Measurements from ENCODE around the gene CPZ. TPM values are rescaled to one million over a fixed set of nuclear protein-coding genes. Genes with fewer than 3 reads are reported as not detected.

CPZ gene
- total and polyA plus RNA-seq, 2 experiments from 2014 or later = 24.6 to 37.3 TPM

DNA sequence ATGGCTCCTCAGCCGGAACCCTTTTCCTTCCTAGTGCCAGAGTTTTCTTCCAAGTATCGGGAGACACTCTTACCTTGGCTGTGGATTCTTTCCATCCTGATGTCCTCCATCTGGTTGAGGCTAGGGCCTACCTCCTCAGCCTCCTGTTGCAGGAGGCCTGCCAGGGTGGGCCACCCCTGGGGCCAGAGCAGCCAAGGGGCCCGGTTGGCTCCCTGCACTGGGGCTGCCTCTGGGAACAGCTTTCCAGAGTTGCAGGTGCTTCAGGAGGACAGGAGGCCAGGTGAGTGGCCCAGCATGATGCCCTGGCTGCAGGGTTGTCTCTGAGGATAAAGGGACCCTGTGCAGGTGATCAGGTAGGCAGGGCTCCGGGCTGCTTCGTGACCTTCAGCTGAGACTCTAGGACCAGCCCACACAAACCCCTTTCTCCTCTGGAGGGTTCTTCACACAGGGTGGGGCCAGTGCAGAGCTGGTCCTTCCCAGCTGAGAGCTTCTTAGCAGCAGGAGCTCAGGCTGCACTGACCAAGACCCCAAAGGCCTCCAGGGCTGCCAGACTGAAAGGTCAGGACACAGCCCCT is 17.7 kb upstream of the CPZ start:
- H3K4me1 ChIP-seq (ENCODE audit: insufficient read depth) = peaks cover 14% of the 10 kb centered on the region; the same call in 1 of the 2 replicates
- H3F3A ChIP-seq (replicated peaks; ENCODE audit: low read depth) = 0 out of 2 replicates have a peak, but pooled peaks cover 2% of the 10 kb centered on the region
- H3K36me3 Mint-ChIP-seq (ENCODE audit: low read depth) = no peaks in the 10 kb centered on the region
- no peaks in the 10 kb centered on the region for H3K9me3 Mint-ChIP-seq
- H3K36me3 ChIP-seq (ENCODE audit: insufficient read depth) = no peaks in the 10 kb centered on the region
- H2AFZ ChIP-seq = no peak overlapping the region
- H3K9me2 ChIP-seq (ENCODE audit: insufficient read depth) = no peaks in the 10 kb centered on the region
- H3K27ac Mint-ChIP-seq = no peak overlapping the region
- no peak for ATAC-seq
- no peak overlapping the region for H3K27ac ChIP-seq (ENCODE audit: low read depth)
- no peak overlapping the region for H3K4me3 Mint-ChIP-seq
- H3K4me2 ChIP-seq = no peak overlapping the region
- H3K4me3 ChIP-seq = no peak overlapping the region
- no peak for DNase-seq (ENCODE audit: low spot score)
- peaks cover 34% of the 10 kb centered on the region for H3K4me1 Mint-ChIP-seq
- H3K27me3 Mint-ChIP-seq (ENCODE audit: insufficient read depth, low read depth, poor library complexity) = peaks cover 16% of the 10 kb centered on the region
- no peak for TF ChIP-seq NANOG (IDR thresholded peaks at IDR 0.05; ENCODE audit: borderline replicate concordance)
- TF ChIP-seq STAT1 (IDR thresholded peaks at IDR 0.05; ENCODE audit: unreplicated experiment) = no peak
- TF ChIP-seq POLR2AphosphoS5 (IDR thresholded peaks at IDR 0.05; ENCODE audit: low read depth) = no peak
- no peak for TF ChIP-seq ZNF331 (CRISPR knock-in tag; IDR thresholded peaks at IDR 0.05; ENCODE audit: low read depth)
- TF ChIP-seq ZNF114 (CRISPR knock-in tag; IDR thresholded peaks at IDR 0.05) = no peak
- TF ChIP-seq, protein P1, sequence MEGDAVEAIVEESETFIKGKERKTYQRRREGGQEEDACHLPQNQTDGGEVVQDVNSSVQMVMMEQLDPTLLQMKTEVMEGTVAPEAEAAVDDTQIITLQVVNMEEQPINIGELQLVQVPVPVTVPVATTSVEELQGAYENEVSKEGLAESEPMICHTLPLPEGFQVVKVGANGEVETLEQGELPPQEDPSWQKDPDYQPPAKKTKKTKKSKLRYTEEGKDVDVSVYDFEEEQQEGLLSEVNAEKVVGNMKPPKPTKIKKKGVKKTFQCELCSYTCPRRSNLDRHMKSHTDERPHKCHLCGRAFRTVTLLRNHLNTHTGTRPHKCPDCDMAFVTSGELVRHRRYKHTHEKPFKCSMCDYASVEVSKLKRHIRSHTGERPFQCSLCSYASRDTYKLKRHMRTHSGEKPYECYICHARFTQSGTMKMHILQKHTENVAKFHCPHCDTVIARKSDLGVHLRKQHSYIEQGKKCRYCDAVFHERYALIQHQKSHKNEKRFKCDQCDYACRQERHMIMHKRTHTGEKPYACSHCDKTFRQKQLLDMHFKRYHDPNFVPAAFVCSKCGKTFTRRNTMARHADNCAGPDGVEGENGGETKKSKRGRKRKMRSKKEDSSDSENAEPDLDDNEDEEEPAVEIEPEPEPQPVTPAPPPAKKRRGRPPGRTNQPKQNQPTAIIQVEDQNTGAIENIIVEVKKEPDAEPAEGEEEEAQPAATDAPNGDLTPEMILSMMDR (conservative IDR thresholded peaks at IDR 0.05; ENCODE audit: low read depth in 2 of 2) = no peak
- TF ChIP-seq EZH2phosphoT487 (IDR thresholded peaks at IDR 0.05; ENCODE audit: unreplicated experiment) = no peak
- no peak for TF ChIP-seq CREB1 (CRISPR knock-in tag; IDR thresholded peaks at IDR 0.05; ENCODE audit: low read depth)
- TF ChIP-seq, protein P2, sequence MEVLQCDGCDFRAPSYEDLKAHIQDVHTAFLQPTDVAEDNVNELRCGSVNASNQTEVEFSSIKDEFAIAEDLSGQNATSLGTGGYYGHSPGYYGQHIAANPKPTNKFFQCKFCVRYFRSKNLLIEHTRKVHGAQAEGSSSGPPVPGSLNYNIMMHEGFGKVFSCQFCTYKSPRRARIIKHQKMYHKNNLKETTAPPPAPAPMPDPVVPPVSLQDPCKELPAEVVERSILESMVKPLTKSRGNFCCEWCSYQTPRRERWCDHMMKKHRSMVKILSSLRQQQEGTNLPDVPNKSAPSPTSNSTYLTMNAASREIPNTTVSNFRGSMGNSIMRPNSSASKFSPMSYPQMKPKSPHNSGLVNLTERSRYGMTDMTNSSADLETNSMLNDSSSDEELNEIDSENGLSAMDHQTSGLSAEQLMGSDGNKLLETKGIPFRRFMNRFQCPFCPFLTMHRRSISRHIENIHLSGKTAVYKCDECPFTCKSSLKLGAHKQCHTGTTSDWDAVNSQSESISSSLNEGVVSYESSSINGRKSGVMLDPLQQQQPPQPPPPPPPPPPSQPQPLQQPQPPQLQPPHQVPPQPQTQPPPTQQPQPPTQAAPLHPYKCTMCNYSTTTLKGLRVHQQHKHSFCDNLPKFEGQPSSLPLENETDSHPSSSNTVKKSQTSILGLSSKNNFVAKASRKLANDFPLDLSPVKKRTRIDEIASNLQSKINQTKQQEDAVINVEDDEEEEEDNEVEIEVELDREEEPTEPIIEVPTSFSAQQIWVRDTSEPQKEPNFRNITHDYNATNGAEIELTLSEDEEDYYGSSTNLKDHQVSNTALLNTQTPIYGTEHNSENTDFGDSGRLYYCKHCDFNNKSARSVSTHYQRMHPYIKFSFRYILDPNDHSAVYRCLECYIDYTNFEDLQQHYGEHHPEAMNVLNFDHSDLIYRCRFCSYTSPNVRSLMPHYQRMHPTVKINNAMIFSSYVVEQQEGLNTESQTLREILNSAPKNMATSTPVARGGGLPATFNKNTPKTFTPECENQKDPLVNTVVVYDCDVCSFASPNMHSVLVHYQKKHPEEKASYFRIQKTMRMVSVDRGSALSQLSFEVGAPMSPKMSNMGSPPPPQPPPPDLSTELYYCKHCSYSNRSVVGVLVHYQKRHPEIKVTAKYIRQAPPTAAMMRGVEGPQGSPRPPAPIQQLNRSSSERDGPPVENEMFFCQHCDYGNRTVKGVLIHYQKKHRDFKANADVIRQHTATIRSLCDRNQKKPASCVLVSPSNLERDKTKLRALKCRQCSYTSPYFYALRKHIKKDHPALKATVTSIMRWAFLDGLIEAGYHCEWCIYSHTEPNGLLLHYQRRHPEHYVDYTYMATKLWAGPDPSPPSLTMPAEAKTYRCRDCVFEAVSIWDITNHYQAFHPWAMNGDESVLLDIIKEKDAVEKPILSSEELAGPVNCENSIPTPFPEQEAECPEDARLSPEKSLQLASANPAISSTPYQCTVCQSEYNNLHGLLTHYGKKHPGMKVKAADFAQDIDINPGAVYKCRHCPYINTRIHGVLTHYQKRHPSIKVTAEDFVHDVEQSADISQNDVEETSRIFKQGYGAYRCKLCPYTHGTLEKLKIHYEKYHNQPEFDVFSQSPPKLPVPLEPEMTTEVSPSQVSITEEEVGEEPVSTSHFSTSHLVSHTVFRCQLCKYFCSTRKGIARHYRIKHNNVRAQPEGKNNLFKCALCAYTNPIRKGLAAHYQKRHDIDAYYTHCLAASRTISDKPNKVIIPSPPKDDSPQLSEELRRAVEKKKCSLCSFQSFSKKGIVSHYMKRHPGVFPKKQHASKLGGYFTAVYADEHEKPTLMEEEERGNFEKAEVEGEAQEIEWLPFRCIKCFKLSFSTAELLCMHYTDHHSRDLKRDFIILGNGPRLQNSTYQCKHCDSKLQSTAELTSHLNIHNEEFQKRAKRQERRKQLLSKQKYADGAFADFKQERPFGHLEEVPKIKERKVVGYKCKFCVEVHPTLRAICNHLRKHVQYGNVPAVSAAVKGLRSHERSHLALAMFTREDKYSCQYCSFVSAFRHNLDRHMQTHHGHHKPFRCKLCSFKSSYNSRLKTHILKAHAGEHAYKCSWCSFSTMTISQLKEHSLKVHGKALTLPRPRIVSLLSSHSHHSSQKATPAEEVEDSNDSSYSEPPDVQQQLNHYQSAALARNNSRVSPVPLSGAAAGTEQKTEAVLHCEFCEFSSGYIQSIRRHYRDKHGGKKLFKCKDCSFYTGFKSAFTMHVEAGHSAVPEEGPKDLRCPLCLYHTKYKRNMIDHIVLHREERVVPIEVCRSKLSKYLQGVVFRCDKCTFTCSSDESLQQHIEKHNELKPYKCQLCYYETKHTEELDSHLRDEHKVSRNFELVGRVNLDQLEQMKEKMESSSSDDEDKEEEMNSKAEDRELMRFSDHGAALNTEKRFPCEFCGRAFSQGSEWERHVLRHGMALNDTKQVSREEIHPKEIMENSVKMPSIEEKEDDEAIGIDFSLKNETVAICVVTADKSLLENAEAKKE (CRISPR knock-in tag; IDR thresholded peaks at IDR 0.05) = no peak
- no peak for TF ChIP-seq EZH2 (IDR thresholded peaks at IDR 0.05; ENCODE audit: low read depth, unreplicated experiment)
- TF ChIP-seq JUNB (IDR thresholded peaks at IDR 0.05; ENCODE audit: unreplicated experiment) = no peak
- TF ChIP-seq, protein P3, sequence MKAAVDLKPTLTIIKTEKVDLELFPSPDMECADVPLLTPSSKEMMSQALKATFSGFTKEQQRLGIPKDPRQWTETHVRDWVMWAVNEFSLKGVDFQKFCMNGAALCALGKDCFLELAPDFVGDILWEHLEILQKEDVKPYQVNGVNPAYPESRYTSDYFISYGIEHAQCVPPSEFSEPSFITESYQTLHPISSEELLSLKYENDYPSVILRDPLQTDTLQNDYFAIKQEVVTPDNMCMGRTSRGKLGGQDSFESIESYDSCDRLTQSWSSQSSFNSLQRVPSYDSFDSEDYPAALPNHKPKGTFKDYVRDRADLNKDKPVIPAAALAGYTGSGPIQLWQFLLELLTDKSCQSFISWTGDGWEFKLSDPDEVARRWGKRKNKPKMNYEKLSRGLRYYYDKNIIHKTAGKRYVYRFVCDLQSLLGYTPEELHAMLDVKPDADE (IDR thresholded peaks at IDR 0.05) = no peak
- TF ChIP-seq, protein P4, sequence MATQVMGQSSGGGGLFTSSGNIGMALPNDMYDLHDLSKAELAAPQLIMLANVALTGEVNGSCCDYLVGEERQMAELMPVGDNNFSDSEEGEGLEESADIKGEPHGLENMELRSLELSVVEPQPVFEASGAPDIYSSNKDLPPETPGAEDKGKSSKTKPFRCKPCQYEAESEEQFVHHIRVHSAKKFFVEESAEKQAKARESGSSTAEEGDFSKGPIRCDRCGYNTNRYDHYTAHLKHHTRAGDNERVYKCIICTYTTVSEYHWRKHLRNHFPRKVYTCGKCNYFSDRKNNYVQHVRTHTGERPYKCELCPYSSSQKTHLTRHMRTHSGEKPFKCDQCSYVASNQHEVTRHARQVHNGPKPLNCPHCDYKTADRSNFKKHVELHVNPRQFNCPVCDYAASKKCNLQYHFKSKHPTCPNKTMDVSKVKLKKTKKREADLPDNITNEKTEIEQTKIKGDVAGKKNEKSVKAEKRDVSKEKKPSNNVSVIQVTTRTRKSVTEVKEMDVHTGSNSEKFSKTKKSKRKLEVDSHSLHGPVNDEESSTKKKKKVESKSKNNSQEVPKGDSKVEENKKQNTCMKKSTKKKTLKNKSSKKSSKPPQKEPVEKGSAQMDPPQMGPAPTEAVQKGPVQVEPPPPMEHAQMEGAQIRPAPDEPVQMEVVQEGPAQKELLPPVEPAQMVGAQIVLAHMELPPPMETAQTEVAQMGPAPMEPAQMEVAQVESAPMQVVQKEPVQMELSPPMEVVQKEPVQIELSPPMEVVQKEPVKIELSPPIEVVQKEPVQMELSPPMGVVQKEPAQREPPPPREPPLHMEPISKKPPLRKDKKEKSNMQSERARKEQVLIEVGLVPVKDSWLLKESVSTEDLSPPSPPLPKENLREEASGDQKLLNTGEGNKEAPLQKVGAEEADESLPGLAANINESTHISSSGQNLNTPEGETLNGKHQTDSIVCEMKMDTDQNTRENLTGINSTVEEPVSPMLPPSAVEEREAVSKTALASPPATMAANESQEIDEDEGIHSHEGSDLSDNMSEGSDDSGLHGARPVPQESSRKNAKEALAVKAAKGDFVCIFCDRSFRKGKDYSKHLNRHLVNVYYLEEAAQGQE (IDR thresholded peaks at IDR 0.05; ENCODE audit: unreplicated experiment) = no peak
- H4K20me1 ChIP-seq (replicated peaks; ENCODE audit: insufficient read depth) = no peaks in the 10 kb centered on the region
- H3K27me3 ChIP-seq (ENCODE audit: insufficient read depth) = no peaks in the 10 kb centered on the region
- no peaks in the 10 kb centered on the region for H3K79me2 ChIP-seq (replicated peaks; ENCODE audit: insufficient read depth)

Data from GM23338 (cell line).